NOMO-1 treated with DMSO at 0.1 percent for 48 hours (cell line): ENCODE data around the gene OSBPL8.
"Not testable (repeated sequence)": the region's sequence is repeated elsewhere in the genome, so short reads cannot be mapped to it uniquely, and the experiment has no call there.

Experiments used
- DNase-seq: peaks from one replicate; lab custom pipeline; 2025; ENCODE audit not compliant: unreplicated experiment; lab: John Stamatoyannopoulos, UW

The OSBPL8 gene

DNA sequence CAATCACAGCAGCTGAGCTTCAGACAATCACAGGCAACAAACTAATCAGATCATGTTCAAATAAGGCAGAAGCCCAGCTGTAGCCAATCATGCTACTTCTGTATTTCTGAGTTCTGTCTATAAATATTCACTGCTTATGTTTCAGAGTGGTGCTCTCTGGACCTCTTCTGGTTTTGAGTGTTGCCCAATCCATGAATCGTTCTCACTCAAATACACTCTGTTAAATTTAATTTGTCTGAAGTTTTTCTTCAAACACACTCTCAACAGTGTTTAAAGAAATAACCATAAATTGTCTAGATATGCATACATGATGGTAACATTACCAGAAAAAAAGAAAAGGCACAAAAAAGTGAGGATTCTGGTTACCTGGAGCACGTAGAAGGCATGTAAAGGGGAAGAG, 133.4 kb downstream of the OSBPL8 start:
- DNase-seq: no peak

DNA sequence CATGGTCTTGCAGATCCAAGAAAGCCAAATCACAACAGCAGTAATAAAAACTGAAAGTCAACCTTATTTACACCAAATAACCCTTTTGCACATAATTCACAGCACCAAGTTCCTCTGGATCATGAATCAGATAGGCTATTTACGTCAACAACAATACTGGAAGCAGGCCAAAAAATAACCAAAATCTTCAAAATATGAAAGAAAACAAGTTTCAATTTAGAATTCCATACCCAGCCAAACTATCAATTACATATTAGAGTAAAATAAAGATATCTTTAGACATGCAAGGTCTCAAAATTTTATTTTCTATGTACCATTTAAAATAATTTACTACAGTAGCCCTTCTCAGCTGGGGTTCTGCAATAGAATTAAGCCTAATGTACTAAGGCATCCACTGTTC, 134.6 kb downstream of the OSBPL8 start:
- DNase-seq: no peak

DNA sequence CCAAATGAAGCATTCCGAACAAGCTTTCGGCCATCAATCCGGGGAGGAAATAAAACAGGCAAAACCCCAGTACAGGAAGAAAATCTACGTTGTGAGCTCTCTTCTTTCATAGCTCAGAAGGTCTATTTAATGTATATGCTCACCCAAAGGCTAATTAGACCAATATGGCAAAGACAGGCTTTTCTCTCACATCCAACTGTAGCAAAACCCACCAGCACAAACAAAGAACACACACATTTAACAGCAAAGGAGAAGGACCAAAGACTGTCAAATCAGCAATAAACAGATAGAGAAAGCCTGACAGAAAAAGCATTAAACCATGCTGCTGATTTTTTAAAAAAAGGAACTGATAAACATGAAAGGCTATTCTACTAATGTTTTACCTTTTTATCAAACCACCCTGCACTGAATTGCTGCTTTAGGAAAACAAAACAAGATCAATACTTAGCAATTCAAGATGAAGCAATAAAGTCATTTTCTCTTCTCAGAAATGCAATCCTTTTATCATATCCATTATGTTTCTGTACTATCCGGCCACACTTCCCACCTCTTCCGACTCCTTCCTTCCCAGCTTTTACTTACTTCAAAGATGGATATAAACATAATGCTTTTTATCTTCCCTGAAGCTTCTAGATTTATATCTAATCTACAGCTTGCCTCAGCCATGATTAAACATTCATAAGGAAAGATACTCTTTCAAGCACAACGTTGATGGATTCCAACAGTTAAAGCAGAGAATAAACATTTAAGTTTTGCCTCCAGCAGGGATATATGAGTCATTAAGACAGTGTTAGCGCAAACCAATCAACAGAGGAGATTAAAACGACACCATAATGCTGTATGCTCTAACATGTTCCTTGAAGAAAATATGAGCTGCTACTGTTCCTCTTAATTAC, 136.8 kb downstream of the OSBPL8 start:
- DNase-seq: no peak

DNA sequence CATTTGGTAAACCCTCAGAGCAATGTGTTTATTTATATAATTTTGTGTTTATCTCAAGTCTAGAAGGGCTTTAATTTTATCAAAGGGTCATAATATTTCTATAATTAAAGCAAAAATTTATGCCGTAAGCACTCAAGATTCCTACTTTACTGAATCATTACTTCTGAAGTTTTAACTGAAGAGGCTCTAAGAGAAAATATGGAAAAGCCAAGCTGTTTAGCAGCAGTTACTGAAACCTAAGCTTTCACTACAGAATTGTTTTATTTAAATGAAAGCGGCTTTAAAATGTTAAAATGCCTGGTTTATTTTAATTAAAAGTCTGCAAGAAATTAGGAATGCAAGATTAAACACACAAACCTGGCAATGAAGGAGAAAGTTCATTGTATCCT, 137.4 kb downstream of the OSBPL8 start:
- no peak for DNase-seq

DNA sequence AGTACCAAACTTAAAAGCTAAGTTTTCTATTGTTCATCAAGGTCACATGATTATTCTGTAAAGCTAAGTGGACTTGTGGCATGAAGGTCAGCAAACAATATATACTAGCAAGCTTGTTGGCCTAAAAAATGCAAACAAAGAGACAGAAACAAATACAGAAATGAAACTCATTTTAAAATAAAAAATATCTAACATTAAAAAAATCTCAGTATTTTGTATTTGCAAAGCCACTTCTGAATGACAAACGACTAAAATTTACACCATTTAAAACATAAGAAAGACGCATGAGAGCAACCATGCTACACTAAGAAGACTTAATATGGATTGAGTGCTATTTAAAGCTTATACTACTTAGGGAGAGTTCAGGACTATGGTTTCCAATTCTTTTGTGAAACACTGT, 138.5 kb downstream of the OSBPL8 start:
- DNase-seq: no peak

DNA sequence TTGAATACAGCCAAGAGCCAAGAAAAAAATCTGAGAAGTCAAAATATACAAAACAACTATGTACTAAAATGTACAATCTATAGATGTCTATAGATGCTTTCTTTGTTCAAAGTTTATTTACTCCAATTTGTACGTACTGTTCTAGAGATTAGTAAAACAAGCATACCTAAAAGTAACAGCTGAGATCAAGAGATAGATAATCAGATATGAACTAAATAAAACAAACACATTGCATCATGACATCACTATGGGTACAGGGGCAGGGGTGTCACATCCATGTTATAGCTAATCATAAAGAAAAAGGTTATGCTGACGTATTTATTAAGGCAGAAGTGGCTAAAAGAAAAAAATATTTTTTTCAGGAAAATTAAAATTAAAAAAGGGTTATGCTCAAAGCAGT, 139.3 kb downstream of the OSBPL8 start:
- no peak for DNase-seq

DNA sequence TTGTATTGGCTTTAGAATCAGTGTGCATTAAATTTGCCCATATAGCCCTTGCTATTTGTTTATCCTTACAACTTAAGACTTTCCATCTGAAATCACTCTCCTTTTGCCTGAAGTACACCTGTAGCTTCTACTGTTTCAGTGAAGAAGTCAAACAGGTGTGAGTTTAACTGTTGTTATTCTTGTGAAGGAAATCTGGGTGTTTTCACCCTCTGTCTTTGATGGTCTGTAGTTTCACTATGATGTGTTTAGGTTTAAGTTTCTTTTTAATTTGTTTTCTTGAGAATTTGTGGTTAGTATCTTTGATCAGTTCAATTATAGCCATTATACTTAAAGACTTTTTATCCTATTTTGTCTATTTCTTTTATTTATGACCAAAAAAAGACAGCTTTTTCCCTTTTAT, 142.5 kb downstream of the OSBPL8 start:
- no peak for DNase-seq

DNA sequence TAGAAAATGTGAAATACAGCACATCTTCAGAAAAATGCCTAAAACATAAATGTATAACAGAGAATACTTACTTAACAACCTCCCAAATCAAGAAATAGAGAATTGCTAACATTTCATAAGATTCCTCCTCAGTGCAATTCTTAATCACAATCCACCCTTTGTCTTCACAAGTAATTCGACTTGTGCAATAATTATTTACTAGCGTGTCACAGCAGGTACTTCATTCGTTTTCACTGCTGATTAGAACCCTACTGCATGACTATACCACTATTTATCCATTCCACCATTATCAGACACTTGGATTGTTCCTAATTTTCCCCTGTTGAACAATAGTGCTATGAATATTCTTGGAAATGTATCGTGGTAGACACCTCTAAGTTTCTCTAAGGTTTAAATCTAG, 146.4 kb downstream of the OSBPL8 start:
- no peak for DNase-seq

DNA sequence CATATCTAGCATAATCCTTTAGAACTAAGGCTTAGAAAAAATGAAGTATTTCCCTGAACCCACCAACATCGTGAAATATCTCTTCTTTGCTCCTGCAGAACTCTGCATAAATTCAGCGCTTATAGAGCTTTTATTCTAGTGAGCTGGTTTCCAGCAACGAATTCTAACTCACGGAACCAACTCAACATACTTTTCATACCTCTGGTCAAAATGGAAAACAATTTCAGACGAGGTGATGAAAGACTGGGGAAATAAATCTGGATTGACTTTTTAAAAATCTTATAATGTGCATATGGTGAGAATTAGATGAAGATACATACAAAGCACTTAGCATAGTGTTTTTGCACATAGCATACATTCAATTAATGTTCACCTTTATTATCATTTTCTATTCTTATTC, 148.8 kb downstream of the OSBPL8 start:
- DNase-seq: no peak

DNA sequence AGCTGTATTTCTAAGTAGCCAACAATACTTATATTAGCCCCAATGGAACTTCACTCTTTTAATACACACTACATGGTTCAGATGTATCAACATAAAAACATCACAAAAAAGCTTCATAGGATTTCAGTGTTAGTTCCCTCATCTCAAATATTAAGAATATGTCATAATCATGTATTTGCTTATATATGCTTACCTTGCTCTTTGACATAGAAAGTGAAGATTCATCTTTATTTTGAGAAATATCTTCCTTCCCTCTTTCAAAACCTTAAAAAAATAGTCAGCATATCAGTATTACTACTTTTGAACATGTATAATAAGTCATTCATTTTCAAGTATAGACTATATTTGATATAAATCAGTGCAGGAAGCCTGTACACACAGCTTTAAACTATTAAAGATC, 149.2 kb downstream of the OSBPL8 start:
- DNase-seq: no peak

DNA sequence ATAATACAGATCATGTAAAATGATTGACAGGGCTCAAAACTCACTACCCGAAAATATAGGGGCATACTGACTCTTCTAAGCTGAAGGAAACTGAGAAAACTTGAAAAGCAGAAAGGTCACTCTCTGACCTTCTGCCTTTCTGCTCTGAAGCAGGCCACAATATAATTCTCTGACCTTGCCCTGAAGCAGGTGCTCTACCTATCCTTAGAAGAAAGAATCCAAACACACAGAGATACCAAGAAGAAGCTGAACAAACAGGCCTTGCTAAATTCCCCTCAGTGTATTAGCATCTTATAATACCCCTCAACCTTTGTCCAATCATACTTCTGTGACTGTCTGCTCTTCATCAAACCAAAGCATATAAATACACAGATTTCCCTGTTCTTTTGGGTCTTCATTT, 150.5 kb downstream of the OSBPL8 start:
- no peak for DNase-seq

DNA sequence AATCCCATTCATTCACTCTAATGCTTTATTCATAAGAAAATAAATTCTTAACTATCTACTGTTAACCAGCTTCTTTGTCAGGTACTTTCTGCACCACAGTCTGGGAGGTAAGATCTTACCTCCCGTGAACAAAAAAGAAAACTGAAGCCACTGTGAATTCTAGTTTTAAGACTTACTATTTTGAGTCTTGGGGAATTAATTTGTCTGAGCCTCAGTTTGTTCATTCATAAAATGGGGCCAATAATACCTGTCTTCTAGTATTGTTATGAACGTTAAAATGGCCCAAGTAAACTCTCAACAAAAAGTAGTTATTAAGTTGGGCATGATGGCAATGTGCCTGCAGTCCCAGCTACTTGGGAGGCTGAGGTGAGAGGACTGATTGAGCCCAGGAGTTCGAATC, 151.9 kb downstream of the OSBPL8 start:
- no peak for DNase-seq

DNA sequence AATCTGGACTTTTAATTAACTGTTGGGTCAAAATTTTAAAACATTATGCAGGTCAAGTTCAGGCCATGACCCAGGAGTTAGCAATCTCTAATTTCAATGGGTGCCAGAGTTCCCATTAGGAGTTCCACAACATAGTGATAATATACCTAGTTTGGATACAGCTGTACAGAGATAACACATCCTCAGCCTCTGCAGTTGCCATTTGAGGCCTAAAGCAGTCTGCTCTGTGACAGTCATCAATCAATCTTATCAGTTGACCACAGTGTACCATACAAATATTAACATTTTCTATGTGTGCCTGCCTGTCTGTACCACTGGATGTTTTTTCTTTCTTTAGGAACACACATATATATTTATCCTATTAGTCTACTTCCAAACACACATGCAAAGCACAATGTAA, 157.3 kb downstream of the OSBPL8 start:
- no peak for DNase-seq

DNA sequence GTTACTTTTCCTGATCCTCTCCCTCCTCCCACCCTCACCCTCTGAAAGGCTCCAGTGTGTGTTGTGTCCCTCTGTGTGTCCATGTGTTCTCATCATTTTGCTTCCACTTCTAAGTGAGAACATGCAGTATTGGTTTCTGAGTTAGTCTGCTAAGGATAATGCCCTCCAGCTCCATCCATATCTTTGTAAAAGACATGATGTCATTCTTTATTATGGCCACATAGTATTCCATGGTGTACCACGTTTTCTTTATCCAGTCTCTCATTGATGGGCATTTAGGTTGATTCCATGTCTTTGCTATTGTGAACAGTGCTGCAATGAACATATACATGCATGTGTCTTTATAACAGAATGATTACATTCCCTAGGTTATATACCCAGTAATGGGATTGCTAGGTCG, 159.4 kb downstream of the OSBPL8 start:
- DNase-seq: no peak

DNA sequence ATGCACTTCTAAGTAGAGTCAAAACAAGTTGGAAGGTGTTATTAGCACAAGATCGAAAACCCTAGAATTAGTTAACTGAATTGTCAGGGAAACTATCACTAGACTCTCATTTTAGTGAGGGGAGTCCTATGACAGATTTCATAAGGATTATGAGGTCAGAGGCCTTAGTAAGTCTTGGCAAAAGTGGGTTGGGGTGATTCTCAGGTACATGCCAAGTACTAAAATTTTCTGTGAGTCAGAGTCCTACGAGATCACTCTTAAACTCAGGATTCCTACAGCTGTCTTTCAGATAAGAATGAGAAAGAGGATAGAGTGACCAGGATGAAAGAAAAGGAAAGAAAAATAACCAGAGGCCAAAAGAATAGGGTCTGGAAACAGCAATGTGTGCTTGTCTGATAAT, 160.5 kb downstream of the OSBPL8 start:
- DNase-seq: no peak

DNA sequence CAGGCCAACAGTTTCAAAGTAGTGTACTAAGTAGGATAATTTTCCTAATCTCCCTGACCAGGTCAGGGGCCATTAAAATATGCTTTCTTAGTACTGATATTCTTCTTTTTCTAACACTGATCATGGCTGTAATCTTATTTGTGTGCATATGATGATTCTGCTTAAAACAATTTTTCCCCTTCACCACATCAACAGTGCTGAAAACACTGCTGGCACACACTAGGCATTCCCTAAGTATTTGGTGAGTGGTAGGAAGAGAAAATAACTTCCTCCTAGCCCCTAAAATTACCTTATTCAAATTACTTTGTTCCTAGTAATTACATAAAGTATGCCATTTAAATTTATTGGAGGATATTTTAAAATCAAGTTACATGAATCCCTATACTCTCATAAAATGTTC, 161.5 kb downstream of the OSBPL8 start:
- no peak for DNase-seq

DNA sequence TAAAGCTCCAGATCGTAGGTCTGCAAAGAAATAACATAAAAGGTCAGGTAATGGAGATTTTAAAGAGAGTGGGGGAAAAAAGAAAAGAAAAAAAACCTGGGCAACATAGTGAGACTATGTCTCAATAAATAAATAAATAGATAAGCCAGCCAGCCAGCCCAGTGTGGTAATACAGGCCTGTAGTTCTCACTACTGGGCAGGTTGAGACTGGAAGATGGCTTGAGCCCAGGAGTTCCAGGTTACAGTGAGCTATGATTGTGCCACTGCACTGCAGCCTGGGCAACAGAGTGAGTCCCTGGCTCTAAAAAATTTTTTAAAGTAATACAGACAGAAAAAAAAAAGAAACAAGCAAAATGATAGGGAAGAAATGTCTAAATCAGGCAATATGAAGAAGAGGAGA, 168.1 kb downstream of the OSBPL8 start:
- DNase-seq: no peak

DNA sequence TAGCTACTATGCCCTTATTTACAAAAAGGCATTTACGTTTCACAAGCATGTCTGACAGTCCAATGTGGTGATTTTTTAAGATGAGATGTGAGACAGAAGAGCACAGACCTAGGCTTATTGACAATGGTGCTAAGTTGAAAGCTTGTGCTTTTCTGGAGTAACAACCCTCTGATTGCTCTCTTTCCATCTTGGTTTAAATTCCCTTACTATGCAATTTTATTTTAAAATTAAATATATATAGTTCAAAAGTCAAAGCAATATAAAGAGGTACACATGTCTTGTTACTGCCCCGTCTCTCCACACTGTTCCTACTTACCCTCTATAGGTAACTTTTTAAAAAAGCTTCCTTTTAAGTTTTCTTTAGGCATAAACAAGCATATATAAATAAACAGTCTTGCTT, 172.0 kb downstream of the OSBPL8 start:
- no peak for DNase-seq

DNA sequence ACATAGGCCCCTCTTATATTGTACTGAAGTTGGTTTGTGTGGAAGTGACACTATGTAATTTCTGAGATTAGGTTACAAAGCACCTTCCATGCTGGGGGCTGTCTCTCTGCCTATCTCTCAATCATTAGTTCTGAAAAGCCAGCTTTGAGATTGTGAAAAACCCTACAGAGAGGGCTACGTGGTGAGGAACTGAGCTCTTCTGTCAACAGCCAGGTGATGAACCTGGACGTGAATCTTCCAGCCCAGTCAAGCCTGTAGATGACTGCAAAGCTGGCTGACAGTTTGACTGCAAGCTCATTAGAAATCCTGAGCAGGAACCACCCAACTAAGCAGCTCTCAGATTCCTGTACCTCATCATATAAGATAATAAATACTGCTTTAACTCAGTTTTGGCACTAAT, 175.0 kb downstream of the OSBPL8 start:
- DNase-seq: no peak

DNA sequence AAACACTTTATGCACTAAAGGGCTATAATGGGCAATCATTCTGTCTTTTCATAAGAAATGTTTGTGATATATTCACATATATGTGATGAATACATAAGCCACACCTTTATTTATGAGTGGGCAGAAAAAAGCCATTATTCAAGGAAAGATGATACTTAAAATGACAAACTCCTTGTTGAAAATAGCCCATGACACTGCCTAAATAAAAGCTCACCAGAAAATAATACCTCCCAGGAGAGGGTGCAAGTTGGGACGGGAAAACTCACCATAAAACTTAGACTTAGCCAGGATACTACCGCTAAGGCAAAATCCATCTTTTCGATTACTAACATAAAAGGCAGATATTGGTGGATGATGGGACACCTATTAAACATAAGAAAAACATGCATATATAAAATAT, 175.6 kb downstream of the OSBPL8 start:
- no peak for DNase-seq

DNA sequence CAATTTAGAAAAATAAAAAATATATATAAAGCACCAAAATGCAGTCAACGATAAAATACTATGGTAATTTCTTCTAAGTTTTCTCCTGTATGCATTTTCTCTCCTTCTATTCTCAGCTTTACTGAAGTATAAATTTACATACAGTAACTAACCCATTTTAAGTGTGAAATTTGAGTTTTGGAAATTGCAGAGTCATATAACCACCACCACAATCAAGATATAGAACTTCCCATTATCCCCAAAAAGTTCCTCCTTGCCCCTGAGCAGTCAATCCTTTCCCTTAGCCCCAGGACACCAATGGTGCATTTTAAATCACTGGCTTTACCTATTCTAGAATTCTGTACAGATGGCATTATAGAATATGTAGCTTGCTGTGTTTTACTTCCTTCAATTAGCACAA, 180.3 kb downstream of the OSBPL8 start:
- DNase-seq: no peak

DNA sequence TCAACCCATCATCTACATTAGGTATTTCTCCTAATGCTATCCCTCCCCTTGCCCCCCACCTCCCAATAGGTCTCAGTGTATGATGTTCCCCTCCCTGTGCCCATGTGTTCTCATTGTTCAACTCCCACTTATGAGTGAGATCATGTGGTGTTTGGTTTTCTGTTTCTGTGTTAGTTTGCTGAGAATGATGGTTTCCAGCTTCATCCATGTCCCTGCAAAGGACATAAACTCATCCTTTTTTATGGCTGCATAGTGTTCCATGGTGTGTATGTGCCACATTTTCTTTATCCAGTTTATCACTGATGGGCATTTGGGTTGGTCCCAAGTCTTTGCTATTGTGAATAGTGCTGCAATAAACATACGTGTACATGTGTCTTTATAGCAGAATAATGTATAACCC, 182.7 kb downstream of the OSBPL8 start:
- DNase-seq: not testable (repeated sequence)

DNA sequence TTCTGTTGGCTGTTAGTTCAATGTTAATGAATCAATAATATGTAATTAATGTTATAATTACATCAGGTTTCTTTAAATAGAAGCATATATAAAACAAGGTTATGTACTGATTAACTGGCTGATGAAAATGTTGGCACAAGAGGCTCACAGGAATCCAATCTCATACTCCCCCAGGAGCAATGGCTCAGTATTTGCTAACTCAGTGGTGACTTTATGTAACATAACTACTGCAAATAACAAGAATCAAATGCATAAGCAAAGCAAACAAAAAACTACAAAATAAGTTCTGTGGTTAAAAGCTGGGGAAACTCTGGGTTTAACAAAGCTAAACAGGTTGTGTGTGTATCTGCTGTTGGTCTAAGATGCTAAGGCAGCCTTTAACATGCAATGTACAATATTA, 183.6 kb downstream of the OSBPL8 start:
- no peak for DNase-seq
